GM21723 (cell line): ENCODE results near the gene VSTM2L.
"Not testable (repeated sequence)": the region's sequence is repeated elsewhere in the genome, so short reads cannot be mapped to it uniquely, and the experiment has no call there.

Source experiments
- ATAC-seq: cut with Tn5 transposase; IDR thresholded peaks from one replicate; pipeline ENCODE4 v1.9.1; 2021; ENCODE audit warnings: mild to moderate bottlenecking, moderate library complexity; ENCODE audit not compliant: unreplicated experiment

The VSTM2L gene, protein sequence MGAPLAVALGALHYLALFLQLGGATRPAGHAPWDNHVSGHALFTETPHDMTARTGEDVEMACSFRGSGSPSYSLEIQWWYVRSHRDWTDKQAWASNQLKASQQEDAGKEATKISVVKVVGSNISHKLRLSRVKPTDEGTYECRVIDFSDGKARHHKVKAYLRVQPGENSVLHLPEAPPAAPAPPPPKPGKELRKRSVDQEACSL

DNA sequence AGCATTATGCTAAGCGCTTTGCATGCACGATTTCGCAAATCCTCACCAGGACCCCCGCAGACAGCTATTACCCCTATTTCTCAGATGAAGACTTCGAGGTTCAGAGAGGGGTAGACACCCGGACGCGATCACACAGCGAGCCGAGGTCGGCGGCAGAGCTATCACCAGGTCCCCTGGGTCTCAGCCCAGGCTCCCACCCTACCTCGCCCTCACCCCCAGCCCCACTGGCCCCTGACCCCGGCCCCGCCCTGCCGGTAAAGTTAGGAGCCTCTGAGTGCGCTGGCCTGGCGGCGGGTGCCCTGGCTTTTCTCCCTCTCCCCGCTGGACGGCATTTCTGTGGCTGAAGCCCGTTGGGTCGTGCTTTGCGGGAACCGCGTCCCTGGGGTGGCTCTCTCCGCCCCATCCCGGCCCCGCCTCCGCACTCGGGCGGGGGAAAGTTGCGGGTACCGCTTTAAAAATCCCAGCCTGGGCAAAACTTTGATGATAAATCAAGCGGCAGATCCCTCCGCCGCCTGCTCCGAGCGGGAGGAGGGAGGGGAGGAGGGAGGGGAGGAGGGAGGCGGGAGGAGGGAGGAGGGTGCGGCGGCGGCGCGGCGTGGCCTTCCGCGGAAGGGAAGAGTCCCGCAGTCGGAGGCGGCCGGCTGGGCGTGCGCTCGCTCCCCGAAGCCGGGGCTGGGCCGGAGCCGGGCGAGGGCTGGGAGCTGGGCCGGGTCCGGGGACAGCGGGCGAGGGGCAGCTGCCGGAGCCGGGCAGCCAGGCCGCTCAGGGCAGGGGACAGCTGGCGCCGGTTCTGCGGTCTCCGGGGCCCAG, at the start of gene VSTM2L:
VSTM2L (plus strand) TSS at position 624 of the 810 bp plus-strand sequence. CDS start 224 bp downstream, outside the sequence.
- ATAC-seq: no peak

DNA sequence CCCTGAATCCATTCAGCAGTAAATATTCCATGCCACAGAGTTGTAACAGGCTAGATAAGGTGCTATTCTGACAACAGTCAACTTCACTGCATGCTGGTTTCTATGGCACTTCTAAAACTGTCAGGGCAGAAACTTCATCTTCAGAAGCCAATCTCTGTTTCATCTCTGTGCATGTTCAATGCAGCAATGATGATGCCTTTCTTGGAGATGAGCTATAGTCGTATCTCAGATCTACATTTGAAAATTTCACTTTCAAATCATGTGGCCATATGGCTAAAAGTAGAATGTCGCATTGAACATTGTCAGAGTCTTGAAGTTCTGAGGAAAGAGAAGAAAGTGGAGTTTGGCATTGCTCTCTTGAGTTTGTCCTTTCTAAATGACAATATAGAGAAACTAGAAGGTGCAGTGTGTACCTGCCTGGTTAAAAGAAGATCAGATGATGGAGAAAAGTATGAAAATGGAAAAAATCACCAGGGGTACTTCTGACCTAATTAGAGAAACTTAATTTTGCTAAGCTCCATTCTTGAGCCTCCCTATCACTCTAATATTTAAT, 49.0 kb upstream of the VSTM2L start:
- ATAC-seq: peak; percentile 80

DNA sequence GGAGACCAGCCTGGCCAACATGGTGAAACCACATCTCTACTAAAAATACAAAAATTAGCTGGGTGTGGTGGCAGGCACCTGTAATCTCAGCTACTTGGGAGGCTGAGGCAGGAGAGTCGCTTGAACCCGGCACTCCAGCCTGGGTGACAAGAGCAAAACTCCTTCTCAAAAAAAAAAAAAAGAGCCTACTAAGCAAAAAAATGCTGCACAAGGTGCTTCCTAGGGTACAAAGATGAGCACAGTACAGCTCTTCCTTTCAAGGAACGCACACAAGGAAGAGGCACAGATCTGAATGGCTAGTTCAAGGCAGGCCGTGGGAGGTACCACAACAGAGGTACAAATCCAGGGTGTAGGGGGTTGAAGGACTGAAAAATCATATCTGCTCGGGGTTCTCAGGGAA, 46.9 kb upstream of the VSTM2L start:
- ATAC-seq: not testable (repeated sequence)

DNA sequence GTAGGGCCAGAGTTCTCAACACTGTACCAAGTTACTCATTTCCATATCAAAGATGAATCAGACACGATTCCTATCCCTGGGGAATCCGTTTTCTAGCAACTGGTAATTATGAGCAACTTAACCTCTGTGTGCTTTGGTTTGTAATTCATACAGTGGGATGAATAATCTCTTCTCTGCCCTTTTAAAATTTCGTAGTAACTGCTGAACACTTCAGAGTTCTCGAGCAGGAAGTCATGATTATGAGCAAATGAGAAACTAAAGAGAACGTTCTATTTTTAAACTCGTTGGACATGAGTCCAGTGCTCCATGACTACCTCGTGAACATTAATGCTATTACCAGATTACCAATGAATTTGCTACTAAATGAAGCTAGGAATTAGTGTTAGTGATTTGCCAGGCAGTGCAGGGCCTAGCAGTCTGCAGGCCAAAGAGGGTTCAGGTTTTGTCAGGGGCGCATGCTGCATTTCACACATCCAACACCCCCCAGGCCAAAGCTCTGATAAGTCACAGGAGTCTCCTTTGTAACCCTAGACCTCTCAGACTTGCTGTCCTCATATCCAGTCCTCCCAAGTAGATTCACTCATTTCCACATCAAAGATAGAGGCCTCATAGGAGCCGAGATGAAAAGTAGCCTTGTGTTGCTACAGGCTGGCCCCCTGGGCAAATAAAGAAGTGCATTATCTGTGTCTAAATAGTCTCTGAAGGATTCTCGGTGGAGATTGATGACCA, 45.8 kb upstream of the VSTM2L start:
- no peak for ATAC-seq

DNA sequence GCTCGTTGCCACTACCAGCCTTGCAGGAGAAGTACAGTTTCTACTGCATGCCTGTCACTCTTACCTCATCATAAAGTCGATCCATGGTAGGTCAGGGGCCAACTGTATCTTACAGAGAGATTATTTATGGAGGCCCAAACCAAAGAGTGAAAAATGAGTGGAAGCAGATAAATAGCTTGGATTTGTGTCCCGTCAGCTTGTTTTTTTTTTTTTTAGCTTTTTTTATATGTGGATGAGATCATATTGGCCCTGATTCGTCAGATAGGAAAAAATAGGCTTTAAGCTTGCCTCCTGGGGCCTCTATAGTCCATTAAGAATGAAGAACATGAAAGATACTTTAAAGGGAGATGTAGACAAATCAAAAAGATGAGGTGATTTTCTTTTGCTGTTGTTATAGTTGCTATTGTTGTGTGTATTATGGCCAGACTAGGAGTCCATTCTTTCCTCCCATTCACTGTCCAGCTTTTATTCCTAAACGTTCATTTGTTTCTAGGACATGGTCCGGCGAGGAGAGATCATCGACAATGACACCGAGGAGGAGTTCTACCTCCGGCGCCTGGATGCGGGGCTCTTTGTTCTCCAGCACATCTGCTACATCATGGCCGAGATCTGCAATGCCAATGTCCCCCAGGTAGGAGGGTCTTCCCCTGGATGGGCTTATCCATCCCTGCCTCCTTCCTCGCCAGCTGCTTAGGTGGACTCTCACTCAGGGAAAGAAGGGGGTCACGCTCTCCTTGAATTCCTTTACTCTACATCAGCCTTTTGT, 43.3 kb upstream of the VSTM2L start:
- no peak for ATAC-seq

DNA sequence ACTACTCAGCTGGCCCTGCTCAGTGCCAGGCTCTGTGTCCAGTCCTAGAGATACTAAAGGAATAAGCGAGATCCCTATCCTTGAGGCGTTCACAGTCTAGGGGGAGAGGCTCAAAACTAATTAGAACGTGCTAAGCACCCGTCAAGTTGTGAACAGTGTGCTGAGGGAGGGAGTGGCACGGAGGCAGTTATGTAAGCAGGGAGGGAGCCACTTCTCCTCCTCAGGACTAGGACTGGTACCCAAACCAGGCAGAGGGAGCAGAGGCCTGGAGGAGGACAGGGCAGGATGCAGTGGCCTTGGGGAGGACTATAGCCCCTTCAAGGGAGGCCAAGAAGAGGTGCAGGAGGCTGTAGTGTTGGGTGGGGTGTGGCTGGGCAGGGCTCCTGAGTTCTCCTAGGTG, 39.6 kb upstream of the VSTM2L start:
- no peak for ATAC-seq

DNA sequence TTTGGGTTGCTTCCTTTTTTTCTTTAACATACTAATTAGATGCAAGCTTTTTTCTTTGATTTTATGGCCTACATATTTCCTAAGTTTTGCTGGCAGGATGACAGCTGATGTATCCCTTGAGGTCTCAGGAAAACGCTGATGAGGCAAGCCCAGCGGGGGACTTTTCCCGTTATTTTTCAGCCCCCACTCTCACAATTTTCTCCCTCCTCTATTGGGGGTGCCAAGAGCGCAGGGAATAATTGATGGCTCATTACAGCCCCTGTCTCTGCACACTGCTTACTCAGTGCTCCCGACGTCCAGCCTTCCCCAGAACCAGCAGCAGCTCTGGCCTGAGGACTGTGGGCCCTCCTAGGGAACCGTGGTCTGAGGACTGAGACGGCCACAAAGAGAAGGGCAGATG, 38.6 kb upstream of the VSTM2L start:
- no peak for ATAC-seq

DNA sequence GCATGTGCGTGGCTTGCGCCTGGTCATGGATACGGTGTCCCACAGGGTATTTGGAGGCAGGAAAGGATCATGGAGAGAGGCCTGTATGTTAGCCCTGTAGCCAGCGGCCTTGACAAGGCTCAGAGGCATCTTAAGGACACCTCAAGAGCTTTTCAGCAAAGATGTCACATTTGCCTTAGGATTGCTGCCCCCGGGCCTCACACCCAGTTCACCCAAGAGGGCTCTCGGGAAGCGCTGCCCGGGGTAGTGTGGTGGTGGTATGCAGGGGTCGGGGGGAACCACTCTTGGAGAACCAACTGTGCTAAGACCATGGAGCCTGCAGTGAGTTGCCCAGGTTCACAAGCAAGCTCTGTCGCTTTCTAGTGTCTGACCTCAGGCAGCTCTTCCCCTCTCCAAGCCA, 36.9 kb upstream of the VSTM2L start:
- ATAC-seq: no peak

DNA sequence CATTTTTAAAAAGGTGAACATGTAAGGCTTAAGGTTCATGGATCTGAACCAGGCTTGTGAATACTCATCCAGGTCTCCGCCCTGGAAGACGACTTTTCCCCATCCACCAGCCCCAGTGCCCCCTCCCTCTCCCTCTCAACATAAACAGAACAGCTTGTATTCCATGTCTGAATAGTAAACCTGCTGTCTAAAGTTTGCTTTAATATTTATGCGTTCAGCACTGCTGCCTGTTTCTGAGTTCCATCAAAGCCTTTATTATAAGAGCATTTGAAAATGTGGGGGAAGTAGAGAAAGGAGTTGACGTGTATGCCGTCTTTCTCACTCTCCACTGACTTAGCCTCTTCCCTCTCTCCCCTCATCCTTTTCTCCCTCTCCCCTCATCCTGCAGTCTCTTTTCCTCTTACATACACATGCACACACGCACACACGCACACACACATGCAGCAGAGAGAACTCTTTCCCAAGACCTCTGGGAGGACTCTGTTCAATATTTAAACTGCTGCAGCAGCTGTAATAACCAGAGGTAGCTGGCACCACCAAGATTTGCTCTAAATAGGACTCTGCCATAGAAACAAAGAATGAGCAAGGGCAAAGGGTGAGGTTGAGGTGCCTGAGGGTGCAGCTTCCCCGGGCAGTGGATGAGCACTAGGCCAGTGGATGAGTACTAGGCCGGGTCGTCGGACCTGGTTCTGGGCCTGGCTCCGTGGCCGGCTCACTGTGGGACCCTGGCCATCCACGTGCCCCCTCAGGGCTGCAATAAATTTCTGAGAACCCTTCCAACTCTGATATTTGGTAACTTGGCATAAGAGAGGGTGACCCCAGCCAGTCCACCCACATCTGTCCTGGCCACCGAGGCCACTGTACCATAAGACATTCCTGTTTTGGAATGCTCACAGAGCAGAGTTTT, 35.4 kb upstream of the VSTM2L start:
- ATAC-seq: no peak

DNA sequence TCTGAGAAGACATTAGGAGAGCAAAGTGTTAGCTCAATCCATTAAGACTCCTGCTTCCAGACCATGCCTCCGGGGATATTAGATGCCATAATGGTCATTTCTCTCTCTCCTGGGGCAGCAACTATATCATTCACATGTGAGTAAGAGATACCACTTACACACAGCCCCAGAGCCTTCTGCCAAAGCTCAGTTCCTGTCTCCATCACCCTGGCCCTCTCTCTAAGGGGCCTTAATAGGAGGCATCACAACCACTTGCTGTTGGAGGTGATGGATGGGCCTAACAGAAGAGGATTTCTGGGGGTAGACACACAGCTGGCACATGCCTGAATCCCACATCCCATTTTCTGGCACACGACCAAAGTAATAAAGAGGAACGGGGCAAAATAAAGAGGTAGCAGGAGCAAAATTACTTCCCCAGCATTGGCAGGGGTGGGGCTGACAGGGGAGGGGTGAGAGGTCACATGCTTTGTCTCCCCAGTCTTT, 34.0 kb upstream of the VSTM2L start:
- no peak for ATAC-seq

DNA sequence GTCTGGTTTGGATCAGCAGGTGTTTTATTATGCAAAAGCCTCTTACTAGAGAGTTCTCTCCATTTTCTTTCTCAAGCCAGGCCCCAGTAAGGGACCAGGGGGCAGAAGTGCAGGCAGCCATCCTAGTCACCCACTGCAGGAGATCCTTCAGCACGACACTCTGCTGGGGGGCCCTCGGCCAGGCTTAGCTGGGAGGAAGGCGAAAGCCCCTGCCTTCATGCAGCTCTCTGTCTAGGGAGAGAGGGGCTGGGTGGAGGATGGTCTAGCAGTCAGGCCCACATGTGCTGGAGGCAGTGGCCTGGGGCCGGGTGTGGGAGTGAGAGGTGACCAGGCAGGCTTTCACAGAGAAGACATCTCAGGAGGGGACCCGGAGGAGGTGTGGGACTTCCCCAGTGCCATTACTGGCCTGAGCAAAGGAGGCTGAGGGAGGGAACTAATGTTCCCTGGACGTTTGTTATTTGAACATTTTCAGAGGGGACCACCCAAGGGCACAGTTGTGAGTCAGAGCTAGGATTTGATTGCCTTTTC, 33.5 kb upstream of the VSTM2L start:
- no peak for ATAC-seq

DNA sequence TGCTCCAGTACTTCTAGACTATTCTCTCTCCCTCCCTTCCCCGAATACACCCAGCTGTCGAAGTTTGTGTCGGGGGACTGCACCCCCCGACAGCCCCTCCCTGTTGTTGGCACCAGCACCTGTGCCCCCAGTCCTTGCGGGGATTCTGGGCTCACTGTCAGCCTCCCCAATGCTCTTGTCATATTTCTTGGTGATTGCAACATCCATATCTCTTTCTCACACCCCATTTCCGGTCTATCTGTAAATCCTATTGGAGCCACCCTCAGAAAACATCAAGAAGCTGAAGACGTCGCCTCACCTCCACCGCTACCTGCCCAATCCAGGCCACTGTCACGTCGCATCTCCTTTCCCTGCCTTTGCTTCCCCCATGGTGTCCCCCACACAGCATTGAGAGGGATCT, 32.6 kb upstream of the VSTM2L start:
- no peak for ATAC-seq

DNA sequence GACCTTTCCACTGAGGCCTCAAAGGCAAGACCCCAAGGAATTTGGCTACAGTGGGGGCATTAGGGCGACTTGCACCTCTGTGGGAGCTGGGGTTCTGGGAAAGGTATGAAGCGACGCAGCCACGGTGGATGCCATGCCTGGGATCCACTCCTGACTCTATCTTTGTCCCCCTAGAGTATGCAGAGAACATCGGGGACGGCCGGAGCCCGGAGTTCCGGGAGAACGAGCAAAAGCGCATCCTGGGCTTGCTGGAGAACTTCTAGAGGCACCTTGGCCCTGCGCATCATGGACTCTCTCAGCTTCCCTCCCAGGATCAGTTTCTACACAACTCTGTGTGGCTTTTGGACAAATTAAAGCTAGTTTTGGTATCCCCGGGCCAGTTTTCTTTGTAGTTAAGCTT, 31.2 kb upstream of the VSTM2L start:
- ATAC-seq: no peak

DNA sequence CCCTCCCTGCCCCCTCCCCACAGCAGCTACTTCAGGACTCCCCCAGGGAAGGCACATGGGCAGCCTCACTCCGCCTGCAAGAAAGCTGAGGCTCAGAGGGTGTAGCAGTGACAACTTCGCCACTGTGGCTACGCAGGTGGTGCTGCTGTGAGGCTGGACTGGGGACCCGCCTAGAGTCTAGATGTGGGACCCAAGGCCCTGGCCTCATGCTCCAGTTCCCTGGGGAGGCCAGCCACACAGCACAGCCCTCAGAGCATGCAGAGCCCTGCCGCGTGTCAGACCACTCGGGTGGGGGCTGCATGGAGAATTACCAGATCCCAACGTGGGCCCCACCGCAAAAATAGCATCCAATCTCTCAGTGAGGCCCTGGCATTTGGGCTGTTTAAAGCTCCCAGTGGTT, 30.8 kb upstream of the VSTM2L start:
- no peak for ATAC-seq

DNA sequence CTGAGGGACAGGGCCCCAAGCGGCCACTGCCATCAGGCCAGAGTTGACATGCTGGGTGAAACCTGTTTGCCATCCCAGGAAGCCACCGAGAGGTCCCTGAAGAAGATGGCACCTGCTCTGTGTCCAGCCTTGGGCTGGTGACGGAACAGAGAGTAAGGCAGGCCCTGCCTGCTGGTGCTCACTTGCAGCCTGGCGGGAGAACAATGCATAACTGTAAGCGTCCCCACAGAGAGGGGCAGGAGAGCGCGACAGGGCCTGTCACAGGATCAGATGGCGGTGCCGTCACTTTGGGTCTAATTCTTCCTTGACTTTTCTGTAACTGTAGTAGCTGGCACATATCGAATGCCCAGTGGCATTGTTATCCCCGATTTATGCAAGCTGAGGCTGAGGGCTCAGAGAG, 29.0 kb upstream of the VSTM2L start:
- no peak for ATAC-seq

DNA sequence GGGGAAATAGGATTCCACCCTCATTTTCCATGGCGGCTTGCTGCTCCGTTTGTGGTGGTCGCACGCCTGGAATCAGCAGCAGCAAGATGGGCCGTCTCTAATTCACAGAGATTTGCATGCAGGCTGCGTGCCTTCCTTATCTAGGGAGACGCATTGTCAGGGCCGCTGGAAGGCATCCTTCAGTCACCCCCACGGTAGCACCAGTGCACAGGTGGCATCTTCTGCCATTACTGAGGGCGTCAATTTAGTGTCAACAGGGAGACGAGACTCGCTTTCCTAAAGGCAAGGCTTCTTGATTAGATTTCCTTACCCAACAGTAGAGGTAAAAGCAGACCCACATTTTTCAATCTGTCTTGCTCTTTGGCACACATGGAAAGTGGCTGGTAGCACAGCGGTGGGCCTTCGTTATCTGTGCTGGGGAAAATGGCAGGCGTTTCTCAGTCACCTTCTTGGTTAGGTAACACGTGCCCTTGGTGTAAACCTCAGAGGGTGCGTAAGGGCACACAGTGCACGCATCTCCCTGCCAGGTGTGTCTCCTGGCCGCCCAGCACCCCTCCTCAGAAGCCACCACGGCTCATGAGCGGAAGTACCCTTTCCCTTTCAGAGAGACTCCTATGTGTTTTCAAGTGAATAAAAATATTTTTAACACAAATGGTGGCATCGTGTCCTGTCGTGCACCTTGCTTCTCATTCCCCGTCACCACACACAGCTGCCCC, 27.3 kb upstream of the VSTM2L start:
- no peak for ATAC-seq

DNA sequence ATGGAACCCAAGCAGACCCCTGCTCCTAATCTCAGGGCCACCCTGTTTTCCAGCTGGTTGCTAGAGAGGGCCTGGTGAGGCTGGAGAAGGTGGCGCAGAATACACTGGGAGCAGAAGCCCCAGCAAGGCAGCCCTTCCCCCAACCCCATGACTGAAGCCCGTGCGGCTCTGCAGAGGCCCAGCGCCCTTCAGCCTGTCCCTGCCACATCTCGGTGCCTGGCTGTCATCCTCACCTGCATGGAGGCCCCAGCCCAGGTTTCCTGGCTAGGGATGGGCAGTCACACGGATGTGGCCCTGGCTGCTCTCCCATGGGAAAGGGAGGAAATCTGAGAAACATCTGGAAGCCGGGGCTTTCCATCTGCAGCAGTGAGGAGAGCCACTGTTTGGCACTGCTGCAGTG, 26.1 kb upstream of the VSTM2L start:
- no peak for ATAC-seq

DNA sequence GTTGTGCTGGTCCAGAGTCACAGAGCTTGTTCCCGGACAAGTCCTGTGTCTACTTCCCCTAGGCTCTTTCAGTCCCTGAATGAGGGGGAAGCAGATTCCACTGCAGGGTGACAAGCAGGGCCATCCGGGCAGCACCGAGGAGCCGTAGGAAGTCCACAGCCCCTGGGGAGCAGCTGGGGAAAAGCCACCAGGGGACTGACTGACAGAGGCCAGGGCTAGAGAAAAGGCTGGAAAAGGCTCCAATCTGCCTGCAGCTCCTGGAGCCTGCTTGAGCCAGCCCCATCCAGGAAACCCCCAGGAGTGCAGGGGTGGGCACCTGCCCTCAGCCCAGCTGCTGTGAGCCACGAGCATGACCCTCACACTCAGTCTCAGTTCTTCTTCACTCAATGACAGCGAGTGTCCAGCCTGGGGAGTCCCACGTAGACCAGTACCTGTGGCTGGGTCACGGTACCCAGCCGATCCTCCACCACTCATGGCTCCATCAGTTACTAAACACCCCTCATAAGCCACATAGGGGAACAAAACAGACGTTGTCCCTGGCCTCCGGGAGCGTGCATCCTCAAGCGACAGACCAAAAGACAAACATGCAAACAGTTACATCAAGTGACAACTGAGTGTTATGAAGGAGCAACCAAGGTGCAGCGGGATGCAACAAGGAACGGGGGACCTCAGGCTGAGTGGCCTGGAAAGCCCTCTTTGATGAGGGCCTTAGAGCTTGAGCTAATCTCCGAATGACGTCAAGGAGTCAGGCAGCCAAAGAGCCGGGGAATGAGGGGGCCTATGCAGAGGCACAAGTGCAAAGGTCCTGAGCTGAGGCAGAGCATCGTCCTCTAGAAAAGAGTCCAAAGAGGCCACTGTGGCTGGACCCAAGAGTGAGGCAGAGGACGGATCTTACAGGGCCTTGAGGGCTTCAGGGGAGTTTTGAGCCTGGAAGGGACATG, 24.8 kb upstream of the VSTM2L start:
- ATAC-seq: no peak
